Epithelial cell of prostate (primary cell): ENCODE data around the gene SEMA4G.

Source experiments
- DNase-seq: peaks from one replicate; pipeline ENCODE4 v3.0.0-alpha.2; 2011; ENCODE audit warnings: low read depth, low spot score
- H3K27ac ChIP-seq: fragments of 450-650 bp; 2 replicates; pipeline ENCODE4 v1.5.1; 2017; ENCODE audit warnings: mild to moderate bottlenecking

Gene SEMA4G

GRCh38 chr10:100986623-100986951, 17.3 kb downstream of the SEMA4G start:
- no peak for DNase-seq
- peak overlapping the region; percentile 81 for H3K27ac ChIP-seq

- no peak for DNase-seq
- peak within 1 kb of the TSS; percentile 81 for H3K27ac ChIP-seq
These were observed 17.8 kb downstream of the SEMA4G start, which contains the start of the genes MRPL43 and TWNK for GRCh38 chr10:100986952-100987684. Gene MRPL43 (minus strand): TSS chr10:100987497. CDS start chr10:100987443, 54 bp downstream. Gene TWNK (plus strand): TSS chr10:100987543. CDS start chr10:100988211, 668 bp downstream.

GRCh38 chr10:100987685-100988049, 18.4 kb downstream of the SEMA4G start:
- H3K27ac ChIP-seq, result peak overlapping the region; percentile 81
- no peak for DNase-seq

- no peak overlapping the region for H3K27ac ChIP-seq
These were observed 18.9 kb downstream of the SEMA4G start for GRCh38 chr10:100988166-100988565.

GRCh38 chr10:100989088-100989487, 19.8 kb downstream of the SEMA4G start:
- H3K27ac ChIP-seq, result no peak overlapping the region
- DNase-seq, result no peak

More at GRCh38 chr10:100988166-100988565, 18.9 kb downstream of the SEMA4G start:
- no peak for DNase-seq

GRCh38 chr10:100993986-100994708, 24.8 kb downstream of the SEMA4G start:
- H3K27ac ChIP-seq, result no peak overlapping the region
- DNase-seq, result no peak

- no peak overlapping the region for H3K27ac ChIP-seq
- no peak for DNase-seq
These were observed 25.9 kb downstream of the SEMA4G start for GRCh38 chr10:100995181-100995580.

GRCh38 chr10:100996678-100997359, 27.5 kb downstream of the SEMA4G start:
- no peak for DNase-seq
- H3K27ac ChIP-seq, result peak overlapping the region; percentile 91

GRCh38 chr10:100997360-100998182, 28.3 kb downstream of the SEMA4G start:
- H3K27ac ChIP-seq, result peak overlapping the region; percentile 91
- no peak for DNase-seq

- peak overlapping the region; percentile 91 for H3K27ac ChIP-seq
- no peak for DNase-seq
These were observed 29.1 kb downstream of the SEMA4G start for GRCh38 chr10:100998183-100998990.

- DNase-seq, result no peak
- H3K27ac ChIP-seq, result peak overlapping the region; percentile 91
These were observed 29.9 kb downstream of the SEMA4G start for GRCh38 chr10:100998991-100999741.

- DNase-seq, result no peak
- H3K27ac ChIP-seq, result peak within 1 kb of the TSS; percentile 91
These were observed 30.4 kb downstream of the SEMA4G start, which contains the start of gene LZTS2 for GRCh38 chr10:100999742-101000126. Gene LZTS2 (plus strand): TSS chr10:100999808. CDS start chr10:101002539, 2,731 bp downstream.

- peak overlapping the region; percentile 91 for H3K27ac ChIP-seq
- DNase-seq, result no peak
These were observed 31.0 kb downstream of the SEMA4G start for GRCh38 chr10:101000127-101000914.

GRCh38 chr10:101000915-101001658, 31.8 kb downstream of the SEMA4G start:
- peak overlapping the region; percentile 91 for H3K27ac ChIP-seq
- no peak for DNase-seq

GRCh38 chr10:101001659-101002035, 32.3 kb downstream of the SEMA4G start:
- H3K27ac ChIP-seq, result peak overlapping the region; percentile 91
- no peak for DNase-seq

- no peak overlapping the region for H3K27ac ChIP-seq
- DNase-seq, result no peak
These were observed 33.2 kb downstream of the SEMA4G start for GRCh38 chr10:101002456-101002855.

- H3K27ac ChIP-seq, result no peak overlapping the region
- DNase-seq, result no peak
These were observed 34.4 kb downstream of the SEMA4G start for GRCh38 chr10:101003639-101004206.
